Measurements from ENCODE around the gene KCNJ1. TPM values are rescaled to one million over a fixed set of nuclear protein-coding genes. Genes with fewer than 3 reads are reported as not detected.

Gene KCNJ1
- total RNA-seq, 2 donors from 2014 or later = not detected

GRCh38 chr11:128856241-128856640 is 10.9 kb downstream of the KCNJ1 start:
- H3K27me3 ChIP-seq = no peaks in the 10 kb centered on the region
- intact Hi-C loops (cut with DNase I) = no loop called here
- DNase-seq (no peak), ATAC-seq (no peak)
- H3K27ac ChIP-seq = no peak overlapping the region
- no peak for TF ChIP-seq POLR2A (IDR thresholded peaks at IDR 0.05)
- TF ChIP-seq, protein P1, sequence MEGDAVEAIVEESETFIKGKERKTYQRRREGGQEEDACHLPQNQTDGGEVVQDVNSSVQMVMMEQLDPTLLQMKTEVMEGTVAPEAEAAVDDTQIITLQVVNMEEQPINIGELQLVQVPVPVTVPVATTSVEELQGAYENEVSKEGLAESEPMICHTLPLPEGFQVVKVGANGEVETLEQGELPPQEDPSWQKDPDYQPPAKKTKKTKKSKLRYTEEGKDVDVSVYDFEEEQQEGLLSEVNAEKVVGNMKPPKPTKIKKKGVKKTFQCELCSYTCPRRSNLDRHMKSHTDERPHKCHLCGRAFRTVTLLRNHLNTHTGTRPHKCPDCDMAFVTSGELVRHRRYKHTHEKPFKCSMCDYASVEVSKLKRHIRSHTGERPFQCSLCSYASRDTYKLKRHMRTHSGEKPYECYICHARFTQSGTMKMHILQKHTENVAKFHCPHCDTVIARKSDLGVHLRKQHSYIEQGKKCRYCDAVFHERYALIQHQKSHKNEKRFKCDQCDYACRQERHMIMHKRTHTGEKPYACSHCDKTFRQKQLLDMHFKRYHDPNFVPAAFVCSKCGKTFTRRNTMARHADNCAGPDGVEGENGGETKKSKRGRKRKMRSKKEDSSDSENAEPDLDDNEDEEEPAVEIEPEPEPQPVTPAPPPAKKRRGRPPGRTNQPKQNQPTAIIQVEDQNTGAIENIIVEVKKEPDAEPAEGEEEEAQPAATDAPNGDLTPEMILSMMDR (IDR thresholded peaks at IDR 0.05) = no peak
- peaks cover 68% of the 10 kb centered on the region for H3K4me1 ChIP-seq
- H3K4me3 ChIP-seq = no peak overlapping the region
- WGBS, 2 donors = 86 to 91% methylated on average over 6 of the region's 6 CpGs
- no peaks in the 10 kb centered on the region for H3K9me3 ChIP-seq
- no peaks in the 10 kb centered on the region for H3K36me3 ChIP-seq (replicated peaks in 1 of 2; ENCODE audit: insufficient read depth in 1 of 2, low read depth in 2 of 2)

DNA sequence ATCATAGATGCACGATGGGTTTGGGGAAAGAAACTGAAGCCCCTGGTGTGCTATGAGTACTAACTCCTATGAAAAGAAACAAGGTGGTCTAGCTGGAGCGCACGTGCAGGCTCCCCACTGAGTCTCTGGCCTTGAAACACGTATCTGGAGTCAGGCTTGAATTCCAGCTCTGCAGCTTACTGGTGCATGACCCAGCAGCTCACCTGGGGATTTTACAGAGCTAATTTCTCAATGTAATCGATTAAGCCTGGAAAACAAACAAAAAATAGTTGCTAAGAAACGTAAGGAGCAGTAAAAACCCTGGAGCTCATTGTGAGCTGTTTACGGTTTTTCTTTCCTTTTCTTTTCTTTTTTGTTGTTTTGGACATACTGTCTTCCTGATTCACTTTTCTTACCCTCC is 12.3 kb downstream of the KCNJ1 start:
- no peak for TF ChIP-seq POLR2A (IDR thresholded peaks at IDR 0.05)
- TF ChIP-seq, protein P1 (IDR thresholded peaks at IDR 0.05) = no peak
- Histone ChIP-seq H3K36me3 (replicated peaks in 1 of 2; ENCODE audit: insufficient read depth in 1 of 2, low read depth in 2 of 2) (no peaks in the 10 kb centered on the region), H3K27me3 (no peaks in the 10 kb centered on the region), H3K27ac (peak overlapping the region in 3 of 4 donors; percentile 43 to 80 (median 67)), H3K4me3 (no peak overlapping the region), H3K9me3 (no peaks in the 10 kb centered on the region), H3K4me1 (peaks cover 58% of the 10 kb centered on the region)
- 21 to 26% methylated on average over 7 of the region's 7 CpGs for WGBS, 2 donors
- peak; percentile 39 to 69 (median 46) for DNase-seq
- ATAC-seq = peak; percentile 37
- intact Hi-C loops (cut with DNase I) = no loop called here

GRCh38 chr11:128853559-128853958 is 13.5 kb downstream of the KCNJ1 start:
- TF ChIP-seq POLR2A (IDR thresholded peaks at IDR 0.05) = no peak
- TF ChIP-seq, protein P1 (IDR thresholded peaks at IDR 0.05) = no peak
- DNase-seq = no peak
- H3K27ac ChIP-seq = peak overlapping the region in 2 of 4 donors; percentile 43 to 80
- no peaks in the 10 kb centered on the region for H3K27me3 ChIP-seq
- no peak for ATAC-seq
- no peaks in the 10 kb centered on the region for H3K36me3 ChIP-seq (replicated peaks in 1 of 2; ENCODE audit: insufficient read depth in 1 of 2, low read depth in 2 of 2)
- intact Hi-C loops (cut with DNase I) = no loop called here
- WGBS, 2 donors = 85 to 95% methylated on average over 6 of the region's 6 CpGs
- H3K4me1 ChIP-seq = peaks cover 56% of the 10 kb centered on the region
- H3K4me3 ChIP-seq = no peak overlapping the region
- H3K9me3 ChIP-seq = no peaks in the 10 kb centered on the region

DNA sequence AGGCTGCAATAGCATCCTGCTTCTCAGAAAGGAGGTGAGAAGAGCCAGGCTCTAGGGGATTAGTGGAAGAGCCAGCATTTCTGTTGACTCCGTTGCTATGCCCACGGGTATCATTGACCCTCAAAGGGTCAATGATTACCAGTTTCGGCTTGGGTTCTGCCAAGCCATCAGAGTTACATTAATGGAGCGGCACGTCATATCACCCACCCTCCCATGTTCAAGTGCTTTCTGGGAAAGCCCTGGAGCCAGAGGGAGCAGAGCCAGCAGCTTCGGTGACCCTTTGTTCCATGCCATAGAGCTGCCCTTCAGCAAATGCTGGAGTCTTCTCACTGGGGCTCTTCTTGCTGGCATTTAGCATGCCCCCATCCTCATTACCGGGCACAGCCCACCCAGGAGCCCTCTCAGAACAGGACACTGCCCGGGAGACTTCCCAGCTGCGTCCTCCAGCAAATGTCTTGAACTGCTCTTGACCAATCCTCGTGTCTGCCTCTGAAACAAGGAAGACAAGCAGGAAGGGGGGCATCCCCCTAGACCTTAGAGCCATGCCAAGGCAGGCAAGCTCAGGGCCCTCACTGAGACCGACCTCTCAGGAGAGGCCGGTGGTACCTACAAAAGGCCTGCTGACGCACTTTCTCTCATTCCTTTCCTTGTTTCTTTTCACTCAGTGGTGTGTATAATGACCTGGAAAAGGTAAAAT is 14.6 kb downstream of the KCNJ1 start:
- peaks cover 56% of the 10 kb centered on the region for H3K4me1 ChIP-seq
- peak; percentile 78 to 93 (median 82) for DNase-seq

More for the DNA sequence above, 14.6 kb downstream of the KCNJ1 start:
- 32 to 37% methylated on average over 9 to 13 of the region's 13 CpGs for WGBS, 2 donors
- intact Hi-C loops (cut with DNase I) = no loop called here
- Histone ChIP-seq H3K27ac (peak overlapping the region; percentile 67 to 90 (median 83)), H3K4me3 (no peak overlapping the region), H3K27me3 (no peaks in the 10 kb centered on the region), H3K36me3 (replicated peaks in 1 of 2; ENCODE audit: insufficient read depth in 1 of 2, low read depth in 2 of 2) (no peaks in the 10 kb centered on the region), H3K9me3 (no peaks in the 10 kb centered on the region)
- peak; percentile 93 for ATAC-seq
- TF ChIP-seq, protein P1 (IDR thresholded peaks at IDR 0.05) = no peak
- peak in 2 of 3 donors; percentile 26 to 42 for TF ChIP-seq POLR2A (IDR thresholded peaks at IDR 0.05)
